Nephron progenitor cell (in vitro differentiated cells): ENCODE data around the gene DIP2C.

Experiments
- DNase-seq: peaks from one replicate; pipeline ENCODE4 v3.0.0; 2021
- H3K27ac Mint-ChIP-seq: 2 replicates; pipeline ENCODE4 v1.8.0; 2021; ENCODE audit warnings: mild to moderate bottlenecking, moderate library complexity, mixed read lengths
- H3K27me3 Mint-ChIP-seq: 2 replicates; pipeline ENCODE4 v1.8.0; 2021; ENCODE audit warnings: mild to moderate bottlenecking, low read depth, mixed read lengths; ENCODE audit not compliant: poor library complexity
- H3K36me3 Mint-ChIP-seq: 2 replicates; pipeline ENCODE4 v1.8.0; 2021; ENCODE audit warnings: low read depth, mixed read lengths
- H3K4me1 Mint-ChIP-seq: 2 replicates; pipeline ENCODE4 v1.8.0; 2021; ENCODE audit warnings: mixed read lengths
- H3K4me3 Mint-ChIP-seq: 2 replicates; pipeline ENCODE4 v1.8.0; 2021; ENCODE audit warnings: mild to moderate bottlenecking, moderate library complexity, mixed read lengths
- H3K9me3 Mint-ChIP-seq: 2 replicates; pipeline ENCODE4 v1.8.0; 2021; ENCODE audit warnings: mild to moderate bottlenecking, moderate library complexity, mixed read lengths
- TF ChIP-seq, protein P1 (sequence below): fragments of 200-600 bp; sonication (generic); IDR thresholded peaks from 2 replicates; pipeline ENCODE4 v1.5.0; 2021; ENCODE audit warnings: antibody characterized with exemption

Gene DIP2C

DNA sequence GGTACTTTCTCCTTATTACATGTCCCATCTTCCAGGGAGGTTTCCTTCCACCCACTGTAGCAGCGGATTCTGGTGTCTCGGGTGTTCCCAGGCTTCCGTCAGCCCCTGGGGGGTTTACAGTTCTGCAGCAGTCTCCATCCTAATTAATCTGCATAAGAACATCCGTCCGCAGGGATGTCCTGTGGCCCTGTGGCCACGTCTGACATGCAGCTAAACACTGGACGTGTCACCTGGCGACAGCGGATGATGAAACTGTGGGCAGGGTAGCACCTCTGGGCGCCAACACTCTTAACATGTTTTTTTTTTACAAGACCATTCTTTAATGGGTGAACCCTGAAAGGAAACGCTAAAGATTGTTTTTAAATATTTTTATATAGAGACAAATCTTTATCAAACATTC is 58.2 kb downstream of the DIP2C start:
- Mint-ChIP-seq H3K9me3 (peaks cover 16% of the 10 kb centered on the region), H3K27ac (peak overlapping the region; percentile 51), H3K27me3 (no peaks in the 10 kb centered on the region), H3K4me3 (no peak overlapping the region), H3K36me3 (peaks cover 32% of the 10 kb centered on the region), H3K4me1 (peaks cover 58% of the 10 kb centered on the region)
- TF ChIP-seq, protein P1, sequence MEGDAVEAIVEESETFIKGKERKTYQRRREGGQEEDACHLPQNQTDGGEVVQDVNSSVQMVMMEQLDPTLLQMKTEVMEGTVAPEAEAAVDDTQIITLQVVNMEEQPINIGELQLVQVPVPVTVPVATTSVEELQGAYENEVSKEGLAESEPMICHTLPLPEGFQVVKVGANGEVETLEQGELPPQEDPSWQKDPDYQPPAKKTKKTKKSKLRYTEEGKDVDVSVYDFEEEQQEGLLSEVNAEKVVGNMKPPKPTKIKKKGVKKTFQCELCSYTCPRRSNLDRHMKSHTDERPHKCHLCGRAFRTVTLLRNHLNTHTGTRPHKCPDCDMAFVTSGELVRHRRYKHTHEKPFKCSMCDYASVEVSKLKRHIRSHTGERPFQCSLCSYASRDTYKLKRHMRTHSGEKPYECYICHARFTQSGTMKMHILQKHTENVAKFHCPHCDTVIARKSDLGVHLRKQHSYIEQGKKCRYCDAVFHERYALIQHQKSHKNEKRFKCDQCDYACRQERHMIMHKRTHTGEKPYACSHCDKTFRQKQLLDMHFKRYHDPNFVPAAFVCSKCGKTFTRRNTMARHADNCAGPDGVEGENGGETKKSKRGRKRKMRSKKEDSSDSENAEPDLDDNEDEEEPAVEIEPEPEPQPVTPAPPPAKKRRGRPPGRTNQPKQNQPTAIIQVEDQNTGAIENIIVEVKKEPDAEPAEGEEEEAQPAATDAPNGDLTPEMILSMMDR, result no peak
- DNase-seq, result no peak

DNA sequence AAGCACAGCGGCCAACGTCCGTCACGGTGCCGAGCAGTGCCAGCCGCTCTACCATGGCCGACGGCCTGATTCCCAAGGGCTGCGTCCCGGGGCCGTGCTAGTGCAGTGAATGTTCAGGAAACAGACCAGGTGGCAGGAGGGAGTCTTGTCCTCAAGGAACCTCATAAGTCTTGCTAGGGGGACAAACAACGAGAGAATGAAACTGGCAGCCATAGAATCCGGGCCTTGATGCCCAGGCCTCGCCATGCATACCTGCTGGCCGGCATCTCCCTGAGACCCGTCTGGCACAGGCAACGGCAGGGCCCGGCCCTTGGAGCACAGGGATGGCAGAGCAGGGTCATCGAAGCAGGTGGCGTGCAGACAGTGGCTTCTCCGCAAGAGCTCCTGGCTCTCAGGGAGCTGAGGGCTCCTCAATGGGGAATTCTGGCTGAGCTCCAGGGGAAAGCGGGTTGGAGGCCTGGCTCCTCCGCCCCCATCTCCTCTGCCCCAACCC is 58.8 kb downstream of the DIP2C start:
- H3K9me3 Mint-ChIP-seq, result peaks cover 16% of the 10 kb centered on the region
- no peak overlapping the region for H3K4me3 Mint-ChIP-seq
- H3K27ac Mint-ChIP-seq, result peak overlapping the region; percentile 45
- no peak for DNase-seq
- no peaks in the 10 kb centered on the region for H3K27me3 Mint-ChIP-seq
- H3K36me3 Mint-ChIP-seq, result peaks cover 32% of the 10 kb centered on the region
- peaks cover 63% of the 10 kb centered on the region for H3K4me1 Mint-ChIP-seq
- TF ChIP-seq, protein P1, result no peak

DNA sequence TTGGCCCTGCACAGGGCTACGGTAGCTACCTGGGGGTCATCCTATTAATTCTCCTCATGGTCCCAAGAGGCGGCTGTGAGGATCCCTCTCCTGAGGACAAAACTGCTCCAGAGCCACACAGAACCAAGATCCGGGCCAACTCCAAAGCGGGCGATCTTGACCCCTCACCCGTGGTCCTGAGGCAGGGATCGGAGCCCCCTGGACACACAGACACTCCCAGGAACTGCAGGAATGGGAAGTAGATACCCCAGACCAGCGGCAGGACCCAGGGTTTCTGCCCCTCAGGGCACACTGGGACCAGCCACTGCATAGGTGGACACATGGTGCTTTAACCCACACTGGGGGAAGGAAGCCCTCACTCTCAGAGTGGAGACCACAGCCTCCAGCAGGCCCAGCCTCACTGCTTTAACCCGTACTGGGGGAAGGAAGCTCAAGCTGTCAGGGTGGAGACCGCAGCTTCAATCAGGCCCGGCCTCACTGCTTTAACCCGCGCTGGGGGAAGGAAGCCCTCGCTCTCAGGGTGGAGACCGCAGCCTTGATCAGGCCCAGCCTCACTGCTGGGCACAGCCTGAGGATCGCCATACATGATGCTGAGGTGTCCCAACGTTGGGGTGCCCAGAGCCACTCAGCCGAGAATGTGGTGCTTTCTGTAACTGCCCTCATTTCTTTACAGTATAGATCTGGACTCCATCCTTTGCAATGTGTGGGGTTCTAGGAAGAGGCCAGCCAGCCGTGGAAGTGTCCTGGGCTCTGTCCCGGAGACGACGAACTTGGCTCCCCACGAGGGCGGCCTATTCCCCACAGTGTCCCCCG is 60.1 kb downstream of the DIP2C start:
- peaks cover 16% of the 10 kb centered on the region for H3K9me3 Mint-ChIP-seq
- H3K36me3 Mint-ChIP-seq, result peaks cover 32% of the 10 kb centered on the region
- TF ChIP-seq, protein P1, result no peak
- H3K4me3 Mint-ChIP-seq, result no peak overlapping the region
- H3K27me3 Mint-ChIP-seq, result no peaks in the 10 kb centered on the region
- peaks cover 68% of the 10 kb centered on the region for H3K4me1 Mint-ChIP-seq
- H3K27ac Mint-ChIP-seq, result peak overlapping the region; percentile 44
- DNase-seq, result no peak

DNA sequence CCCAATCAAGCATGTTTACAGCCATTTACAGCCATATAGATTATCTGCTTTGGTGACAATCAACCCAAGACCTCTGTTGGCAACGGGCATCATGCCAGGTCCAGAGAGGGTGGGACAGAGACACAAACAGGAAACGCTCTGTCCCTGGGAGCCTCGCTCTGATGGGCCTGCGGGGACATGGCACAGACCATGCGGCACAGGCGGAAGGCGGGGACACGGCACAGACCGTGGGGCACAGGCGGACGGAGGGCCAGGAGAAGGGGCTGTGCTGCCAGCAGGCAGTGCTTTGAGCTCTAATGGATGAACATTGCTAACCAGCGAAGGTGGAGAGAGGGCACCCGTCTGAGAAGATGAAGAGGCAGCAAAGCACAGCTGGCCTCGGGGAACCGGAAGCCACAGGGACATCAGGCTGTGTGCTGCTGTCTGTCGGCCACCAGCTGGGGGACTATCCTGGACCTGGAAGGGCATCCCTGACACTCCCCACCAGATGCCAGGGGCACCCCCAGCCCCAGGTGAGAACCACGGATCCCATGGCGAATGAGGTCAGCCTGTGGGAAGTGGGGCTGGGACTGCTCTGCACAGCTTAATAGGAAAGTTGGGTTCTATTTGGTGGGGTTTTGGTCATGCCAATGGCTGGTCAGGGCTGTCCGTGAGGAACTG is 61.0 kb downstream of the DIP2C start:
- Mint-ChIP-seq H3K27me3 (no peaks in the 10 kb centered on the region), H3K9me3 (peaks cover 10% of the 10 kb centered on the region), H3K27ac (no peak overlapping the region), H3K4me3 (no peak overlapping the region), H3K4me1 (peaks cover 65% of the 10 kb centered on the region), H3K36me3 (peaks cover 31% of the 10 kb centered on the region)
- TF ChIP-seq, protein P1, result no peak
- no peak for DNase-seq

DNA sequence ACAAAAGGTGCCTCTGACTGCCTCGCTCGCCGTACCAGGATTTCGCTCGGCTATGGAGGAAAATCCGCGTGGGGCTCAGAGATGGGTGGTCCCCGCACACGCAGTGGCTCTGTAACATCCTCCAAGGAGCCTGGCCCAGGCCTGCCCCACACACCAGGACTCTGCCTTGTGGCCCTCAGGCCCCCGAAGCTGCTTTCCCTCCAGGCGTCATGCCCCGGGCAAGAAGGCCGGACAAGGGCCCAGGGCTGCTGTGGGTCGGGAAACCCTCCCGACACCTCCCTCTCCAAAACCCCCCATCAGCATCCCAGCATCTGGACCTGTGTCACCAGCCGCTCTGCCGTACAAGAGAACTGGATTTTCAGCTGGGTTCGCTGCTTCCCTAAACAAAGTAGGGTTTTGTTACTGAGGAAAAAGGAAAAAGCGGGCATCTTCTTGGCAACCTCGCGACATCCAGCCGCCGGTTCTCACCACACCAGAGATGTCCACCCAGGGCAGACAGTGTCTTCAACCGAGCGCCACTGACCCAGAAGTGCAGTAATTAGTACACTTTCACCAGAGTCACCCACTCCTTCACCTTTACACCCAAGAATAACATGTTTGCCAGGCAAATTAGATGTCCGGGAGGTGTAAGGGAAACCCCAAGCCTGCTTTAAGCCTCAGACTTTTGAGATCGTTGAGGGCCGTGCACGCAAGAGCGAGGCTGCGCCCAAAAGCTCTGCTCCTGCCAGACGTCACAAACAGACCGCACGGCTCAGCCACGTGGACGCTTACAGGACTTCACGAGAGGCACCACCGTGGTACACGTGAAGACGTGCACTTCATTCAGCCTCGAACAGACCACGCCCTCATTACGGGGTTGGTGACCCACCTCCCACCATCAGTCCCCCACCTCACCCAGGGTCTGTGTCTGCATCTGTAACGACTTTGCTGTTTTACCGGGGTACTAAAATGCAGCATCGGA is 62.2 kb downstream of the DIP2C start:
- peak overlapping the region; percentile 41 for H3K27ac Mint-ChIP-seq

More for the DNA sequence above, 62.2 kb downstream of the DIP2C start:
- Mint-ChIP-seq H3K36me3 (peaks cover 25% of the 10 kb centered on the region), H3K27me3 (no peaks in the 10 kb centered on the region), H3K9me3 (peaks cover 7% of the 10 kb centered on the region), H3K4me3 (no peak overlapping the region), H3K4me1 (peaks cover 73% of the 10 kb centered on the region)
- TF ChIP-seq, protein P1, result no peak
- no peak for DNase-seq
